ENCODE results near the gene NPAS2. TPM values are rescaled to one million over a fixed set of nuclear protein-coding genes. Genes with fewer than 3 reads are reported as not detected.

The NPAS2 gene
- polyA plus RNA-seq, 6 donors from 2014 or later, result not detected

DNA sequence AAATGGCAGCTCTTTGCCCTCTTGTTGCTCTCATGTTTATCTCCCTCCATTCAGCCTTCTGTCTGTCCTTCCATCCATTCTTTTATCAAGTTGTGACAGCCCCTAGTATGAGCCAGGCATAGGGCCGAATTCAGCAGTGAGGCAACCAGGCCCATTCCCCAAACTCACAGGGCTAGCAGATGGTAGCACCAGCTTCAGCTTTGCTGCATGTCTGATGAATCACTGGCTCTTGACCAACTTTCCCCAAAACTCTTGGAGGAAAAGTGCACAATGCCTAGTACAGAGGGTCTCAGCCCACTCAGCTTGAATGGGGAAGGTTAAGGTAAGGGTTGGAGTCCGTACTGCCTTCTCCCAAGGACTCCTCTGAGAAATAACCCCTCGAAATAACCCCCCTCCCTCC is 35.7 kb downstream of the NPAS2 start:
- DNase-seq (no peak), ATAC-seq (ENCODE audit: low read depth in 2 of 2) (no peak)
- peaks cover 0 to 3% (median 0%) of the 10 kb centered on the region in 7 donors for H3K9me3 Mint-ChIP-seq
- no peak overlapping the region for H3K27ac Mint-ChIP-seq
- H3K27me3 Mint-ChIP-seq, result peaks cover 7 to 29% (median 27%) of the 10 kb centered on the region in 3 donors
- H3K4me1 Mint-ChIP-seq, result no peaks in the 10 kb centered on the region
- H3K36me3 Mint-ChIP-seq, result no peaks in the 10 kb centered on the region
- no peak overlapping the region for H3K4me3 Mint-ChIP-seq

DNA sequence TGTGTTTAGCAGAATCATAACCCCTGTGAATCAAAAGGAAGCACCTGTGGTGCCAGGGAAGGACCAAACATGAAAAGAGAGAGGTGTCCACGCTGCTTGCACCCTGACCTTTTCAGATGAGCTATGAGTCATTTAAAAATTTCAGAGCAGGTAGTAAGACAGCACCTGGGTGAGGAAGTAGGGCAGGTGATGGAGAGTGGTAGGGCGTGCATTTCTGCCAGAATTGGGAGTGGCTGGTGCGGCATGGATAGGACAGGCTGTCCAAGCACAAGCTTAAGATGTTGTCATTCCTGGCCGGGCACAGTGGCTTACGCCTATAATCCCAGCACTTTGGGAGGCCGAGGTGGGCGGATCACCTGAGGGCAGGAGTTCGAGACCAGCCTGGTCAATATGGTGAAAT is 36.8 kb downstream of the NPAS2 start:
- no peak overlapping the region for H3K27ac Mint-ChIP-seq
- no peaks in the 10 kb centered on the region for H3K4me1 Mint-ChIP-seq
- H3K27me3 Mint-ChIP-seq, result peaks cover 14 to 31% (median 28%) of the 10 kb centered on the region in 3 donors
- H3K9me3 Mint-ChIP-seq, result peaks cover 0 to 3% (median 0%) of the 10 kb centered on the region in 7 donors
- no peaks in the 10 kb centered on the region for H3K36me3 Mint-ChIP-seq
- ATAC-seq (ENCODE audit: low read depth in 2 of 2) (no peak), DNase-seq (no peak)
- no peak overlapping the region for H3K4me3 Mint-ChIP-seq

DNA sequence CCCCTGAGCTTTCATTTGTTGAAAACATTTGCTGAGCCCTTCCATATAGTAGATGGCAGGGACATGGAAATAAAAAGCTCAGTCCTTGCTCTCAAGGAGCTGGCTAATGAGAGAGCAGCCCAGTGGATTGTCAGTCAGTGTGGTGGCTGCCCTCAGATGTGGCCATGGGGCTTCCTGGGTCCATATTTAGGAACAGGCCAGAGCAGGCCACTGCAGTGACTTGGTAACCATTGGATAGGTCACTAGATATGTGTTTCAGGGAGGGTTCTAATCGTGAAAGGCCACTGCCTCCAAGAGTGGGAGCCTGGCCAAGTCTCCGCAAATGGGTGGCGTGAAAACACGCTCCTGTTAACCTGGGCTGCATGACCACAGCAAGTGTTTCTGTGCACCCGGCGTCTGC is 37.4 kb downstream of the NPAS2 start:
- ATAC-seq (ENCODE audit: low read depth in 2 of 2) (no peak), DNase-seq (no peak)
- H3K36me3 Mint-ChIP-seq, result no peaks in the 10 kb centered on the region
- peaks cover 14 to 29% (median 29%) of the 10 kb centered on the region in 3 donors for H3K27me3 Mint-ChIP-seq
- H3K4me1 Mint-ChIP-seq, result no peaks in the 10 kb centered on the region
- H3K9me3 Mint-ChIP-seq, result peaks cover 0 to 3% (median 0%) of the 10 kb centered on the region in 7 donors
- H3K4me3 Mint-ChIP-seq, result no peak overlapping the region
- no peak overlapping the region for H3K27ac Mint-ChIP-seq

DNA sequence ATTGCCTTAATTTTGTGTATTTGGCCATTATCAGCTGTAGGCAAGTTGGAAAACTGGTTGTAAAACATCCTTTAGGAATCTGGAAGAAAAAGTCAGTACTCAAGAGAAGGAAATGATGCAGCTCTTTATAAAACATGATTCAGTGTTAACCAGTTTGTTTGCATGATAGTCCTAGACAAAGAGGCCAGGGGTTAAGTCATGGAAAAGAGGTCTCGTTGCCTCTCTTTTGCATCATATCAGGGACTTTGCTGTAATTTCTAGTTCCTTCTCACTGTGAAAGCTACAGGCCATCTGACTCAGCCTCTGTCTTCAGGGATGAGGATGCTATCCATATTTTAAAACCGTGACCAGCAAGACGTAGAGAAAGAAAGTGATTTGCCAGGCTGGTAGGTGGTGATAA is 38.0 kb downstream of the NPAS2 start:
- peaks cover 14 to 29% (median 28%) of the 10 kb centered on the region in 3 donors for H3K27me3 Mint-ChIP-seq
- no peak overlapping the region for H3K27ac Mint-ChIP-seq
- no peaks in the 10 kb centered on the region for H3K36me3 Mint-ChIP-seq
- H3K9me3 Mint-ChIP-seq, result peaks cover 0 to 3% (median 0%) of the 10 kb centered on the region in 7 donors
- no peaks in the 10 kb centered on the region for H3K4me1 Mint-ChIP-seq
- ATAC-seq (ENCODE audit: low read depth in 2 of 2), result no peak
- H3K4me3 Mint-ChIP-seq, result no peak overlapping the region
- DNase-seq, result no peak

DNA sequence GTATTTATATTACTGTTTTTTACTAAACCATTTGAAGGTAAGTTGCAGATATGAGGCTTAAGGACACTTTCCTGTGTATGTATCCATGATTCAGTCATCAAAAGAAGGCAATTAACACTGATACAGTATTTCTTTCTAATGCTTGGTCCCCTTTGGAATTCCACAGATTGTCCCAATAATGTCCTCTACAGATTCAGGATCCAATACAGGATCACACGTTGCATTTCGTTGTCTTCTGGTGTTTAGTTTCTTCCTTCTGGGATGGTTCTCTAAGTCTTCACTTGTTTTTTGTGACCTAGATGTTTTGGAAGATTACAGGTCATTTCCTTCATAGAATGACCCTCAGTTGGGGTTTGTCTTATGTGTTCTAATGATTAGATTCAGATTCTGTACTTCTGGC is 40.0 kb downstream of the NPAS2 start:
- Mint-ChIP-seq H3K27ac (no peak overlapping the region), H3K36me3 (no peaks in the 10 kb centered on the region), H3K4me3 (no peak overlapping the region), H3K9me3 (no peaks in the 10 kb centered on the region), H3K4me1 (no peaks in the 10 kb centered on the region), H3K27me3 (peaks cover 8 to 35% (median 20%) of the 10 kb centered on the region in 3 donors)
- no peak for DNase-seq
- ATAC-seq (ENCODE audit: low read depth in 2 of 2), result no peak

DNA sequence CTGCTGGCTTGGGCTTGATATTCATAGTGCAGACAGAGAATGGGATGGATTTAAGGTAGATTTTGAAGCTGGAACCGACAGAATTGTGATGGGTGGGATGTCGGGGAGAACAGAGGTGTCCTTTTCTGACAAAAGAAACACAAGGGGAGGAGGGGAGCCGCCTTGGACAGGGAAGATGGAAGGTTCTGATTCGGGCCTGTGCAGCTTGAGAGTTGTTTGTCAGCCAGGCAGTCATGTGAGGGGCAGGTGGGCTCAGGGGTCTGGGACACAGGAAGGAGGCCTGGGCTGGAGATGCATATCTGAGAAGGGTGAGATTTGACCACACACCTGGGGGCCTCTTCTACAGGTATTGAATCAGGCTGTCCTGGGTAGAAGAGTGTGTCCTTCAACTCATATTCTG is 41.4 kb downstream of the NPAS2 start:
- Mint-ChIP-seq H3K27me3 (peaks cover 18 to 37% (median 20%) of the 10 kb centered on the region in 3 donors), H3K36me3 (peaks cover 0 to 5% of the 10 kb centered on the region in 2 donors), H3K27ac (no peak overlapping the region), H3K4me3 (no peak overlapping the region), H3K4me1 (no peaks in the 10 kb centered on the region), H3K9me3 (peaks cover 0 to 6% (median 0%) of the 10 kb centered on the region in 7 donors)
- no peak for DNase-seq
- no peak for ATAC-seq (ENCODE audit: low read depth in 2 of 2)

DNA sequence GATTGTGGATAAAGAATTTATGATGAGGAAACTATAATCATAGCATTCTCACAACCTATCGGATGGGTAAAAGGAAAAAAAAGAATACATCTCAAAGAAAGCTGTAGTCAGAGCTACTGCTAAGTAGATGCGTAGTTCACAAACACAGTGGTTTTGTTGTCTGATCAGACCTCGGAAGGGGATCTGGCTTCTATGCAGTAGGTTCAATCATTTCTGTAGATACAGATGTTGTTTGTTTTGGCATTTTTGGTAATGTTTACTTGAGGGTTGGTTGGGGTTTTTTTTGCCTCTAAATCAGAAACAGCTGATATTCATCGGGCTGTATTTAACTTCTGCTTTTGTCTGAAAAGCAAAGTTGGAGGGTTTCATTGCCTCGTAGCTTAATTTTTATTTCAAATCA is 42.1 kb downstream of the NPAS2 start:
- peaks cover under 1 to 12% (median 6%) of the 10 kb centered on the region in 7 donors for H3K9me3 Mint-ChIP-seq
- H3K36me3 Mint-ChIP-seq, result peaks cover 0 to 13% of the 10 kb centered on the region in 2 donors
- DNase-seq (no peak), ATAC-seq (ENCODE audit: low read depth in 2 of 2) (no peak)
- no peak overlapping the region for H3K4me3 Mint-ChIP-seq
- peaks cover 21 to 36% (median 22%) of the 10 kb centered on the region in 3 donors for H3K27me3 Mint-ChIP-seq
- H3K27ac Mint-ChIP-seq, result no peak overlapping the region
- no peaks in the 10 kb centered on the region for H3K4me1 Mint-ChIP-seq

DNA sequence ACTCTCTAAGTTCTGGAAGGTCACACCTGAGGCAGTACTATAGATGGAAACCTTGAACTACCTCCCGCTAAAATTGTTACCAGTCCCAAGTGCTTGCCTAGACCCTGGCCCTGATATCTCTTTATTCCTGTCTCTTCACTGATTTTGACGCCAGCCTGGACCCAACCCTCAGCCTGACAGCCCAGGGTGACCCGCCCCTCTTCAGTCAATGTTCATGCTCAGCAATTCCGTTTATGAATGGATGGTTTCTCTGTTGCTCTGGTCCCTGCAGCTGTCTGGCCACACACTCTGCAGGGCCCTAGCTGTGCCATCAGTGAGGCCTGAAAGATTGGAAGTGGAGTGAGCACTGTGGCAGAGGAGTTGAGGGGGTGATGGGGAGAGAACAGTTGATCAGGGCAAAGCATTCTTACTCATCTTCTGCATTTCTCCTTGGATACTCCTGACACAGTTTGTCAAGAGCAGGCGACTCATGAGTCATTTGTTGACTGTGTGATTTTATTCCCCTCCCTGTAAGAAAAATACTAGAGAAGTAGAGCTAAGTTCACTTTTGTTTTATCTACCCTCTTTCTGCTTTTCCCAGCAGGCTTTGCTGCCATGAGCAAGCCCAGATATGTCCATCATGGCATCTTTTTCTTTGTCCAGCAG is 46.0 kb downstream of the NPAS2 start:
- Mint-ChIP-seq H3K4me3 (no peak overlapping the region), H3K27ac (peak overlapping the region in 1 of 6 donors; percentile 49), H3K36me3 (peaks cover 8 to 31% of the 10 kb centered on the region in 2 donors), H3K9me3 (peaks cover 9 to 39% (median 22%) of the 10 kb centered on the region in 7 donors), H3K27me3 (peaks cover 16 to 22% (median 20%) of the 10 kb centered on the region in 3 donors), H3K4me1 (no peaks in the 10 kb centered on the region)
- DNase-seq (no peak), ATAC-seq (ENCODE audit: low read depth in 2 of 2) (no peak)

DNA sequence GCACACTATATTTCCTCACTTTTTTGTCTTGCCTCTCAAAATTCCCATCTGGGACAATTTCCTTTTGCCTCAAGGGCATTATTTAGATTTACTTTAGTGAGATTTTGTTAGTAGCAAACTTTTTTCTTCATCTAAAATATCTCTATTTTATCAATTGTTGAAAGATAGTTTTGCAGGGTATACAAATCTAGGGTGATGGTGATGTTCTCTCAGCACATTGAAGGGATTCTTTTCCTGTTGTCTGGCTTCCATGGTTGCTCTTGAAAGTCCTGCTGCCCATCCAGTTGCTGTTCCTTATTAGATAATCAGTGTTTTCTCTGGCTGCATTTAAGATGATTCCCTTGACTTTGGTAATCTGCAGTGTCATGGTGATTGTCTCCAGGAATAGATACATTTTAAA is 48.1 kb downstream of the NPAS2 start:
- Mint-ChIP-seq H3K27ac (no peak overlapping the region), H3K36me3 (peaks cover 8 to 31% of the 10 kb centered on the region in 2 donors), H3K9me3 (peaks cover 9 to 40% (median 23%) of the 10 kb centered on the region in 7 donors), H3K4me3 (no peak overlapping the region), H3K27me3 (peaks cover 18 to 24% (median 21%) of the 10 kb centered on the region in 3 donors), H3K4me1 (no peaks in the 10 kb centered on the region)
- DNase-seq, result no peak
- ATAC-seq (ENCODE audit: low read depth in 2 of 2), result no peak

DNA sequence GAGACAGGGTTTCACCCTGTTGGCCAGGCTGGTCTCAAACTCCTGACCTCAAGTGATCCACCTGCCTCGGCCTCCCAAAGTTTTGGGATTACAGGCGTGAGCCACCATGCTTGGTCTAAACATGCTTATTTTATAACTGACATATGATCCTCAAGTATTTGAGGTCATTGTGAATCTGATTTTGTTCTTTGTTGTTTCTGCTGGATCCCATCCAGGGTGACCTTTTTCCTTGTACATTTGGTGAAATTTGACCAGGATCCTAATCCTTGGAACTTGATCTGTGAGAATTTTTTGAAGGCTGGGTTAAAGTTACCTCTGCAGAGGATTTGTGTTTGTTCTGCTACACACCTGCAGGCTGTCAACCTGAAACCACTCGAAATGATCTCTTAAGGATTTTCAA is 49.2 kb downstream of the NPAS2 start:
- H3K4me1 Mint-ChIP-seq, result no peaks in the 10 kb centered on the region
- H3K27ac Mint-ChIP-seq, result no peak overlapping the region
- H3K27me3 Mint-ChIP-seq, result peaks cover 20 to 24% (median 21%) of the 10 kb centered on the region in 3 donors
- no peak for DNase-seq
- H3K9me3 Mint-ChIP-seq, result peaks cover 9 to 40% (median 23%) of the 10 kb centered on the region in 7 donors
- H3K36me3 Mint-ChIP-seq, result peaks cover 8 to 31% of the 10 kb centered on the region in 2 donors
- H3K4me3 Mint-ChIP-seq, result no peak overlapping the region
- no peak for ATAC-seq (ENCODE audit: low read depth in 2 of 2)

DNA sequence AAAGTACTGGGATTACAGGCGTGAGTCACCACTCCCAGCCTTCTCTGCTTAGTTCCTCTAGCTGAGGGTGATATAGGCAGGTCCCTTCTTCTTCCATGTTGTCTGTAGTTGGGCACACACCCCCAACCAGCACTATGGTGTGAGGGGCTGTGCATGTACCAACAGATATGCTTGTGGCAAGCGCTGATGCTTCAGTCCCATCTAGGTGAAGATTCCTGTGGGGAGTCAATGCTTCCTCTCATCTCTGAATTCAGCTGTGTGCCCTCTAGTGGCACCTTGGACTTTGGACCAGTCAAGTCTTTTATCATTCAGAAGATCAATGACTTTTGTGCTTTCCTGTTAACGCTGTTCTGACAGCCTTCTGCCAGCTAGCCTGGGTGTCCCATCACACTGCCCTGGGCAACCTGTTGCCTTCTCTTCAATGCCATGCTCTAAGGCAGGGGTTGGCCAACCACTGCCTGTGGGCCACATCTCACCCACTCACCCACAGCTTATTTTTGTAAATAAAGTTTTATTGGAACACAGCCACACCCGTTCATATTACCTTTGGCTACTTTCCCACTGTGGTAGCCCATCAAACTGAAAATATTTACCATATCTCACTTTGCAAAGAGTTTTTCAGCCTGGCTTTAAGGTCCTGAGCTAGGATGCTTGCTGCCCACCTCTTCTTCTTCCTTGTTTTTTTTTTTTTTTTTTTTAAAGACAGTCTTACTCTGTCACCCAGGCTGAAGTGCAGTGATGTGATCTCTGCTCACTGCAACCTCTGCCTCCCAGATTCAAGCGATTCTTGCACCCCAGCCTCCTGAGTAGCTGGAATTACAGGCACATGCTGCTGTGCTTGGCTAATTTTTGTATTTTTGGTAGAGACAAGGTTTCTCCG is 51.0 kb downstream of the NPAS2 start:
- DNase-seq, result no peak
- peaks cover 9 to 40% (median 23%) of the 10 kb centered on the region in 7 donors for H3K9me3 Mint-ChIP-seq
- H3K27me3 Mint-ChIP-seq, result peaks cover 18 to 24% (median 23%) of the 10 kb centered on the region in 3 donors
- no peaks in the 10 kb centered on the region for H3K4me1 Mint-ChIP-seq
- H3K36me3 Mint-ChIP-seq, result peaks cover 8 to 30% of the 10 kb centered on the region in 2 donors
- H3K4me3 Mint-ChIP-seq, result no peak overlapping the region
- ATAC-seq (ENCODE audit: low read depth in 2 of 2), result no peak
- no peak overlapping the region for H3K27ac Mint-ChIP-seq

DNA sequence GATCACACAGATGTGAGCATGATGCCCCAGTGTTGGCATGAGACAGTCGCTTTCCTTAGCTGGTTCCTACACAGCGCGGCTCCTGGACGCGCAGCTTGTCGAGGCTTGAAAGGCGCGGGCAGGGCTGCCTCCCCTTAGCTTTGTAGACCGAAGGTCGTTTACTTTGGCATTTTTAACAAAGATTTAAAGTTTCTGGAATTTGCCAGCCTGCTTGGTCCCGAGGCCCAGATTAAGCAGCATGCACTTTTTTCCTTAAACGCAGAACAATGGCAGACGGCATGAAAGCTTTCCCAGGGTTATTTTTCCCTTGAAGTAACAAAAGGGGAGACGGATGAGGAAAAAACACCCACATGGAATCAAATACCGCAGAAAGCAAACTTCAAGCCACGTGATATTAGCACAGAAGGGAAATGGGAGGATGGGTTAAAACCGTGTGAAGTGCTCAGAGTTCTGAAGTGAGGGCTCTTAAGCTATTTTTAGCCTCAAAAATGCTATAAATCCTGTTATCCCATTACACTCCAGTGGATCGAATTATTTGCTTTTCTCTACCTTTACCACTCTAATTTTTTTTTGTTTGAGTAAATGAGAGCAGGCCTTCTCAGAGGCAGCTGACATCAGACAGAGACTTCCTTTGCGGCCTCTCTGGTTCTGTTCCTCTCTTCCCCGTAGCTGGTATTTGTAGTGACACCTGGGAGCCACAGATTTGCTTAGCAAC is 55.7 kb downstream of the NPAS2 start:
- DNase-seq, result no peak
- peaks cover 0 to 9% (median 2%) of the 10 kb centered on the region in 7 donors for H3K9me3 Mint-ChIP-seq
- H3K4me1 Mint-ChIP-seq, result no peaks in the 10 kb centered on the region
- H3K36me3 Mint-ChIP-seq, result no peaks in the 10 kb centered on the region
- no peak overlapping the region for H3K4me3 Mint-ChIP-seq
- H3K27me3 Mint-ChIP-seq, result peaks cover 18 to 23% (median 20%) of the 10 kb centered on the region in 3 donors
- no peak overlapping the region for H3K27ac Mint-ChIP-seq
- ATAC-seq (ENCODE audit: low read depth in 2 of 2), result no peak

DNA sequence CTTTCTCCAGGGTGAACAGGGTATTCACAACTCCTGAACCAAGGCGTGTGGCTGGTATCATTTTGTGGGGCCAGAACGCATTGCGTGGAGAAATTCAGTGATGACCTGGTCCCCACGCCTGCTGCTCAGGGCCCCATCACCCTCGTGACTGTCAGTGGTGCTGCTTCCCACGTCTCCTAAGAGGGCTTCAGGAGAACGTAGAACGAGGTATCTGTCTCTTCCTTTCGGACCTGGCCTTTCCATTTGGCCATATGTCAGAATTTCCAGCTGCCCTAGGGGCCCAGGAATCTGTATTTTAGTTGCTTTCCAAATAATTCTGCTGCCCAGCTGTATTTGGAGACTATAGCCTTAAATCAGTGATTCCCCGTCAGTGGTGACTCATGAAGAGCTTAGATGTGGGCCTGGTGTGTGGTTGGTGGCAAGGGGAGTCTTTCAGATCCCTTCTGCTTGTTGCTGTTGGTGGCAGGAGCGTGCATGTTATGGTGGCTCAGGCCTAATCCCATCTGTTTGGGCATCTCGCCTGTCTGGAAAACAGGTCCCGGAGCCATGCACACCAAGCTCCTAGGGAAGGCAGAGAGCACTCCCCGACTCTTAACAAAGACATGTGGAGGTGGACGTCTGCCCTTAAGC is 56.4 kb downstream of the NPAS2 start:
- H3K27me3 Mint-ChIP-seq, result peaks cover 18 to 19% (median 18%) of the 10 kb centered on the region in 3 donors
- peaks cover 0 to 5% (median 0%) of the 10 kb centered on the region in 7 donors for H3K9me3 Mint-ChIP-seq
- no peaks in the 10 kb centered on the region for H3K4me1 Mint-ChIP-seq
- H3K36me3 Mint-ChIP-seq, result no peaks in the 10 kb centered on the region
- DNase-seq (no peak), ATAC-seq (ENCODE audit: low read depth in 2 of 2) (no peak)
- H3K4me3 Mint-ChIP-seq, result no peak overlapping the region
- no peak overlapping the region for H3K27ac Mint-ChIP-seq

Measured in naive B cell (primary cell).